K562 (cell line): ENCODE measurements around the gene RPS6KA4. TPM values are rescaled to one million over a fixed set of nuclear protein-coding genes. Genes with fewer than 3 reads are reported as not detected.
A peak's percentile ranks its signal among the peaks of the same experiment; 100 is the strongest.

Experiments
- ATAC-seq: fragments of 200-7000 bp; cut with Tn5 transposase; 3 replicates; pipeline ENCODE4 v1.9.1; 2020; ENCODE audit warnings: moderate library complexity
- BruUV-seq: library from RNA; stranded (reverse); fragments of 400-500 nt; replicated peaks from 2 replicates; lab custom pipeline; 2021; lab: Mats Ljungman, UMichigan
- CTCF ChIA-PET: fragments of 300-600 bp; formaldehyde crosslinking; extraction: SDS; loops from one replicate; lab custom pipeline; 2021; ENCODE audit warnings: low intra/inter-chr PET ratio; lab: Yijun Ruan, JAX
- POLR2A ChIA-PET: fragments of 300-600, 350-650 bp; sonication (Branson Sonifier 250); formaldehyde crosslinking; extraction: SDS; loops from one replicate; lab custom pipeline; 2021; ENCODE audit warnings: antibody characterized with exemption, inconsistent platforms; lab: Yijun Ruan, JAX
- DNase-seq, 4 experiments: peaks; one replicate each; pipeline versions ENCODE4 v3.0.0 to v3.0.0-alpha.2; 2011 to 2018; ENCODE audit warnings: low spot score in 3 of 4, mixed read lengths in 3 of 4; ENCODE audit errors: extremely low read depth in 1 of 4
- FAIRE-seq: peaks from 2 replicates; lab custom pipeline; 2011; peaks lifted over from hg19 to GRCh38; lab: Jason Lieb, UNC
- H2AFZ ChIP-seq: 2 replicates; pipeline ENCODE4 v1.6.0; 2011; ENCODE audit warnings: low read depth, low read length, control low read depth, inconsistent platforms
- H3K27ac ChIP-seq: fragments of 200-600 bp; 3 replicates; pipeline ENCODE4 v1.8.0; 2011; ENCODE audit warnings: low read depth, mild to moderate bottlenecking, control low read depth, inconsistent platforms, low read length, moderate library complexity, mixed read lengths; ENCODE audit errors: extremely low read depth
- H3K27me3 ChIP-seq, 2 experiments: fragments of 300-600 bp in 1 of 2; 2 replicates in 1 of 2; 3 replicates in 1 of 2; pipeline versions ENCODE4 v1.6.0 to v1.8.0; 2011; ENCODE audit warnings: inconsistent platforms in 2 of 2, low read length in 2 of 2, mild to moderate bottlenecking in 1 of 2, mixed read lengths in 1 of 2, moderate library complexity in 1 of 2; ENCODE audit not compliant: control insufficient read depth in 2 of 2, insufficient read depth in 2 of 2
- H3K36me3 ChIP-seq: fragments of 300-600 bp; 3 replicates; pipeline ENCODE4 v1.8.0; 2011; ENCODE audit warnings: mild to moderate bottlenecking, low read length, inconsistent platforms; ENCODE audit not compliant: control insufficient read depth, insufficient read depth
- H3K4me1 ChIP-seq, 2 experiments: fragments of 200-600 bp in 1 of 2; replicated peaks in 1 of 2; 2 replicates in 1 of 2; 3 replicates in 1 of 2; pipeline versions ENCODE4 v1.5.1 to v1.8.0; 2011; ENCODE audit warnings: inconsistent platforms in 2 of 2, low read length in 2 of 2, mild to moderate bottlenecking in 1 of 2, mixed read lengths in 1 of 2, moderate library complexity in 1 of 2; ENCODE audit not compliant: control insufficient read depth in 2 of 2, insufficient read depth in 2 of 2
- H3K4me2 ChIP-seq: 2 replicates; pipeline ENCODE4 v1.6.1; 2011; ENCODE audit warnings: low read length, control low read depth, inconsistent platforms, mixed read lengths; ENCODE audit not compliant: insufficient read depth
- H3K4me3 ChIP-seq: fragments of 200-600 bp; sonication (generic), shearing (Covaris generic); 2 replicates; pipeline ENCODE4 v1.5.1; 2016; ENCODE audit warnings: control low read depth, inconsistent platforms
- H3K79me2 ChIP-seq: fragments of 200-600 bp; 3 replicates; pipeline ENCODE4 v1.8.0; 2011; ENCODE audit warnings: low read length, inconsistent platforms; ENCODE audit not compliant: control insufficient read depth, insufficient read depth
- H3K9ac ChIP-seq, 2 experiments: 2 replicates each; pipeline versions ENCODE4 v1.6.0 to v1.6.1; 2011; ENCODE audit warnings: low read depth in 2 of 2, low read length in 2 of 2, control low read depth in 1 of 2, inconsistent platforms in 1 of 2, mild to moderate bottlenecking in 1 of 2, mixed read lengths in 1 of 2; ENCODE audit not compliant: insufficient read depth in 1 of 2
- H3K9me1 ChIP-seq: one replicate; pipeline ENCODE4 v1.6.0; 2011; ENCODE audit warnings: inconsistent platforms, mild to moderate bottlenecking, low read length, moderate library complexity; ENCODE audit not compliant: control insufficient read depth, insufficient read depth
- H3K9me3 ChIP-seq: replicated peaks from 2 replicates; pipeline ENCODE4 v1.5.1; 2011; ENCODE audit warnings: low read depth, low read length, inconsistent platforms; ENCODE audit not compliant: control insufficient read depth, insufficient read depth
- H4K20me1 ChIP-seq: replicated peaks from 2 replicates; pipeline ENCODE4 v1.6.1; 2011; ENCODE audit warnings: low read length, inconsistent platforms, mixed read lengths; ENCODE audit not compliant: control insufficient read depth, insufficient read depth
- KDM1A ChIP-seq, 2 experiments: fragments of 450-650 bp; IDR thresholded peaks; 2 replicates each; pipeline ENCODE4 v1.6.1; 2016; ENCODE audit warnings: mild to moderate bottlenecking in 2 of 2
- PHB2 ChIP-seq: fragments of 450-650 bp; IDR thresholded peaks from 2 replicates; pipeline ENCODE4 v1.6.1; 2017; ENCODE audit warnings: low read depth
- RNF2 ChIP-seq: sonication (generic); IDR thresholded peaks from 2 replicates; pipeline ENCODE4 v1.6.1; 2016
- ZNF253 ChIP-seq: fragments of 250-450 bp; sonication (Bioruptor Pico); conservative IDR thresholded peaks from 2 replicates; pipeline ENCODE4 v1.6.1; 2021; ENCODE audit warnings: mild to moderate bottlenecking
- ZNF354B ChIP-seq: fragments of 250-450 bp; sonication (Bioruptor Pico); IDR thresholded peaks from 2 replicates; pipeline ENCODE4 v1.4.0; 2020
- WGBS: fragments of 100-300 bp; shearing (Covaris generic); methylation state at CpG from one replicate; pipeline ENCODE4 v1.1.6; 2016; ENCODE audit warnings: low coverage, mixed read lengths; ENCODE audit not compliant: insufficient coverage; ENCODE audit errors: missing lambda C conversion rate; 5-methylcytosine and 5-hydroxymethylcytosine counted together
- in situ Hi-C: fragments of 300-500 bp; cut with MboI; formaldehyde crosslinking; loops from 4 replicates; pipeline ENCODE4 v1.15.0; 2018; ENCODE audit warnings: inconsistent platforms, mixed read lengths
- intact Hi-C: fragments of 100-400 bp; cut with micrococcal nuclease; formaldehyde crosslinking; loops from 2 replicates; pipeline ENCODE4 v1.14.2; 2022
- polyA plus RNA-seq, 8 experiments: library from polyadenylated mRNA; depleted of rRNA in 4 of 8; stranded (reverse) in 5 of 8; unstranded in 3 of 8; fragments of >200 nt; fragmentation: Nextera tagmentation in 2 of 8; fragmentation: Illumina TruSeq in 1 of 8; extraction: Ambion mirVana in 2 of 8; extraction: Trizol in 1 of 8; gene quantifications; 2 replicates each; pipeline versions ENCODE4 v1.2.1 to v1.2.3, GENCODE V29; 2011 to 2014; ENCODE audit warnings: inconsistent platforms in 1 of 8, missing spikeins in 1 of 8
- total RNA-seq, 7 experiments: library from RNA; depleted of rRNA in 6 of 7; stranded (reverse); fragments of >200 nt in 6 of 7; fragmentation: Illumina TruSeq in 2 of 7; extraction: Trizol in 2 of 7; gene quantifications; 2 replicates each; pipeline versions ENCODE4 v1.2.1 to v1.2.3, GENCODE V29; 2011 to 2021; ENCODE audit warnings: low replicate concordance in 1 of 7
- TF ChIP-seq, protein P1 (sequence below): fragments of 450-650 bp; conservative IDR thresholded peaks from 2 replicates; pipeline ENCODE4 v1.6.1; 2016; ENCODE audit warnings: missing genetic modification characterization, low read depth, mild to moderate bottlenecking, control low read depth, missing compliant biosample characterization
- TF ChIP-seq, protein P2 (sequence below): sonication (generic); formaldehyde crosslinking; IDR thresholded peaks from 2 replicates; pipeline ENCODE4 v1.8.0; 2022; ENCODE audit warnings: mild to moderate bottlenecking, missing genetic modification reagents, borderline replicate concordance
- TF ChIP-seq, protein P3 (sequence below): fragments of 450-650 bp; IDR thresholded peaks from 2 replicates; pipeline ENCODE4 v1.6.1; 2018; ENCODE audit not compliant: partially characterized antibody

The RPS6KA4 gene
- total and polyA plus RNA-seq, 9 of the 15 experiments (the other 6 are each of a cell fraction or from before 2014, with no cell fraction given) = 0.15 to 23.8 (median 9.8) TPM

DNA sequence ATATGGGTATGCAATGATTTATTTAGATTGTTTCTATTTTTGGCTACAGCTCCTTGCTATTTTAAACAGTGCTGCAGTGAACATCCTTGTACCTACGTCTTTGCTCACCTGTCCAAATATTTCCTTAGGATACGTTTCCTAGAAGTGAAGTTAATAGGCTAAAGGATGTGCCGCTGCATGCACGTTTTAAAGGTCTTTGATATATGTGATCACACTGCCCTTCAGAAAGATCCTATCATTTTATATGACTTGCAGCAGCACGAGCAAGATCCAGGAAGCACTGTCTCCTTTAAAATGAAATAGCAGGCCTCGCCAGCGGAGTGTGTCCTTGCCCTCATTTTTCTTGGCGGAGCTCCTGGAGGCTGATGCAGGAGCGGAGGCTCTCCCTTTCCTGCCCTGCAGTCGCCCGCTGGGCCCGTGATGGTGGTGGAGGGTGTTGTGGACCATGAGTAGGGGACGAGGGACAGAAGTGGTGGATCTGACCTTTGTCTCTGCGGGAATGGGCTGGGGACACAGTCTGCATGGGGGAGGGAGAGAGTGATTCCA lies 19.4 kb downstream of the RPS6KA4 start:
- Histone ChIP-seq H3K4me1 (peaks cover 5 to 9% of the 10 kb centered on the region in 2 experiments; a peak in 4 of 5 replicates), H3K36me3 (no peaks in the 10 kb centered on the region), H2AFZ (no peak overlapping the region), H3K4me3 (no peak overlapping the region), H3K9me3 (peaks cover 8% of the 10 kb centered on the region), H3K27ac (no peak overlapping the region), H4K20me1 (0 out of 2 replicates have a peak, but pooled peaks cover 3% of the 10 kb centered on the region), H3K9me1 (peaks cover 2% of the 10 kb centered on the region), H3K79me2 (no peaks in the 10 kb centered on the region), H3K4me2 (no peak overlapping the region), H3K9ac (peak overlapping the region in 1 of 2 experiments; percentile 57; a peak in 2 of 4 replicates), H3K27me3 (peaks cover 6 to 34% of the 10 kb centered on the region in 2 experiments)
- 4% methylated on average over 14 of the region's 14 CpGs for WGBS
- in situ Hi-C loops (no loop called here), intact Hi-C loops (no loop called here)
- DNase-seq (no peak), FAIRE-seq (no peak), ATAC-seq (no peak)
- no TSS peak for BruUV-seq
- POLR2A ChIA-PET = interaction anchor here (0.6 kb wide), 1 partner anchor 135 kb away, joined by 3 read pairs; no protein-coding TSS in a partner anchor
- TF ChIP-seq, protein P1, sequence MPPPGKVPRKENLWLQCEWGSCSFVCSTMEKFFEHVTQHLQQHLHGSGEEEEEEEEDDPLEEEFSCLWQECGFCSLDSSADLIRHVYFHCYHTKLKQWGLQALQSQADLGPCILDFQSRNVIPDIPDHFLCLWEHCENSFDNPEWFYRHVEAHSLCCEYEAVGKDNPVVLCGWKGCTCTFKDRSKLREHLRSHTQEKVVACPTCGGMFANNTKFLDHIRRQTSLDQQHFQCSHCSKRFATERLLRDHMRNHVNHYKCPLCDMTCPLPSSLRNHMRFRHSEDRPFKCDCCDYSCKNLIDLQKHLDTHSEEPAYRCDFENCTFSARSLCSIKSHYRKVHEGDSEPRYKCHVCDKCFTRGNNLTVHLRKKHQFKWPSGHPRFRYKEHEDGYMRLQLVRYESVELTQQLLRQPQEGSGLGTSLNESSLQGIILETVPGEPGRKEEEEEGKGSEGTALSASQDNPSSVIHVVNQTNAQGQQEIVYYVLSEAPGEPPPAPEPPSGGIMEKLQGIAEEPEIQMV = no peak
- TF ChIP-seq KDM1A (IDR thresholded peaks at IDR 0.05) (no peak), PHB2 (no peak)
- CTCF ChIA-PET = no interaction called here

DNA sequence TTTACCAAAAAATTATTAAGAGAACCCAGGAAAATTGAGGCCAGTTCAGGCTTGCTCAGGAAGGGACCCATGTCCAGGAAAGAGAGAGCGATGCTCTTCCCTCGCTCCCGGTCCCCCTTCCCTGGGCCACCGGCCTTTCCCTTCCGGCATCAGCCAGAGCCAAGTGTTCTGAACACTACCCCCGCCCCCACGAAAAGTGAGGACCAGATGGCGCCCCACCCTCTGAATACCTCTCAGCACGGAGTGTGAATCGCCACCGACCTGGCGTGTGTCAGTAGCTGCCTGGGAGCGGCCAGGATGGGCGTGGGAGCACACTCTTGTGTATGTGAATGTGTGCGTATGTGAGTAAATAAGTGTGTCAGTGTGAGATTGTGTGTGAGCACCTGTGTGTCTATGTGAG lies 20.2 kb downstream of the RPS6KA4 start:
- Histone ChIP-seq H3K4me1 (peaks cover 5 to 8% of the 10 kb centered on the region in 2 experiments; a peak in 4 of 5 replicates), H3K27ac (no peak overlapping the region), H3K9me3 (peaks cover 8% of the 10 kb centered on the region), H3K4me3 (no peak overlapping the region), H3K27me3 (peaks cover 12 to 42% of the 10 kb centered on the region in 2 experiments), H3K36me3 (no peaks in the 10 kb centered on the region), H3K9me1 (peaks cover 2% of the 10 kb centered on the region), H3K4me2 (no peak overlapping the region), H3K9ac (no peak overlapping the region), H3K79me2 (no peaks in the 10 kb centered on the region), H4K20me1 (0 out of 2 replicates have a peak, but pooled peaks cover 5% of the 10 kb centered on the region), H2AFZ (no peak overlapping the region)
- CTCF ChIA-PET = no interaction called here
- ATAC-seq (no peak), DNase-seq (no peak), FAIRE-seq (no peak)
- in situ Hi-C loops (no loop called here), intact Hi-C loops (no loop called here)
- no TSS peak for BruUV-seq
- WGBS = 38% methylated on average over 10 of the region's 15 CpGs
- POLR2A ChIA-PET = no interaction called here
- TF ChIP-seq, protein P2, sequence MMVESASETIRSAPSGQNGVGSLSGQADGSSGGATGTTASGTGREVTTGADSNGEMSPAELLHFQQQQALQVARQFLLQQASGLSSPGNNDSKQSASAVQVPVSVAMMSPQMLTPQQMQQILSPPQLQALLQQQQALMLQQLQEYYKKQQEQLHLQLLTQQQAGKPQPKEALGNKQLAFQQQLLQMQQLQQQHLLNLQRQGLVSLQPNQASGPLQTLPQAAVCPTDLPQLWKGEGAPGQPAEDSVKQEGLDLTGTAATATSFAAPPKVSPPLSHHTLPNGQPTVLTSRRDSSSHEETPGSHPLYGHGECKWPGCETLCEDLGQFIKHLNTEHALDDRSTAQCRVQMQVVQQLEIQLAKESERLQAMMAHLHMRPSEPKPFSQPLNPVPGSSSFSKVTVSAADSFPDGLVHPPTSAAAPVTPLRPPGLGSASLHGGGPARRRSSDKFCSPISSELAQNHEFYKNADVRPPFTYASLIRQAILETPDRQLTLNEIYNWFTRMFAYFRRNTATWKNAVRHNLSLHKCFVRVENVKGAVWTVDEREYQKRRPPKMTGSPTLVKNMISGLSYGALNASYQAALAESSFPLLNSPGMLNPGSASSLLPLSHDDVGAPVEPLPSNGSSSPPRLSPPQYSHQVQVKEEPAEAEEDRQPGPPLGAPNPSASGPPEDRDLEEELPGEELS (CRISPR knock-in tag) = no peak
- TF ChIP-seq, protein P3, sequence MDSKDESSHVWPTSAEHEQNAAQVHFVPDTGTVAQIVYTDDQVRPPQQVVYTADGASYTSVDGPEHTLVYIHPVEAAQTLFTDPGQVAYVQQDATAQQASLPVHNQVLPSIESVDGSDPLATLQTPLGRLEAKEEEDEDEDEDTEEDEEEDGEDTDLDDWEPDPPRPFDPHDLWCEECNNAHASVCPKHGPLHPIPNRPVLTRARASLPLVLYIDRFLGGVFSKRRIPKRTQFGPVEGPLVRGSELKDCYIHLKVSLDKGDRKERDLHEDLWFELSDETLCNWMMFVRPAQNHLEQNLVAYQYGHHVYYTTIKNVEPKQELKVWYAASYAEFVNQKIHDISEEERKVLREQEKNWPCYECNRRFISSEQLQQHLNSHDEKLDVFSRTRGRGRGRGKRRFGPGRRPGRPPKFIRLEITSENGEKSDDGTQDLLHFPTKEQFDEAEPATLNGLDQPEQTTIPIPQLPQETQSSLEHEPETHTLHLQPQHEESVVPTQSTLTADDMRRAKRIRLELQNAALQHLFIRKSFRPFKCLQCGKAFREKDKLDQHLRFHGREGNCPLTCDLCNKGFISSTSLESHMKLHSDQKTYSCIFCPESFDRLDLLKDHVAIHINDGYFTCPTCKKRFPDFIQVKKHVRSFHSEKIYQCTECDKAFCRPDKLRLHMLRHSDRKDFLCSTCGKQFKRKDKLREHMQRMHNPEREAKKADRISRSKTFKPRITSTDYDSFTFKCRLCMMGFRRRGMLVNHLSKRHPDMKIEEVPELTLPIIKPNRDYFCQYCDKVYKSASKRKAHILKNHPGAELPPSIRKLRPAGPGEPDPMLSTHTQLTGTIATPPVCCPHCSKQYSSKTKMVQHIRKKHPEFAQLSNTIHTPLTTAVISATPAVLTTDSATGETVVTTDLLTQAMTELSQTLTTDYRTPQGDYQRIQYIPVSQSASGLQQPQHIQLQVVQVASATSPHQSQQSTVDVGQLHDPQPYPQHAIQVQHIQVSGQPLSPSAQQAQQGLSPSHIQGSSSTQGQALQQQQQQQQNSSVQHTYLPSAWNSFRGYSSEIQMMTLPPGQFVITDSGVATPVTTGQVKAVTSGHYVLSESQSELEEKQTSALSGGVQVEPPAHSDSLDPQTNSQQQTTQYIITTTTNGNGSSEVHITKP = no peak
- TF ChIP-seq ZNF253 (no peak), ZNF354B (no peak), RNF2 (no peak)
